Fibroblast of mammary gland (primary cell): ENCODE data around the gene DGKQ.
"Not testable (repeated sequence)": the region's sequence is repeated elsewhere in the genome, so short reads cannot be mapped to it uniquely, and the experiment has no call there.

Source experiments
- DNase-seq: peaks from one replicate; pipeline ENCODE4 v3.0.0-alpha.2; 2010; ENCODE audit warnings: low read depth
- H3K4me3 ChIP-seq: 2 replicates; pipeline ENCODE4 v1.5.1; 2011; ENCODE audit warnings: low read depth, mild to moderate bottlenecking, low read length, moderate library complexity; ENCODE audit not compliant: control insufficient read depth
- CTCF ChIP-seq: conservative IDR thresholded peaks from 2 replicates; pipeline ENCODE4 v1.5.1; 2011; ENCODE audit warnings: low read depth, low read length, inconsistent platforms; ENCODE audit not compliant: control insufficient read depth, insufficient read depth

The DGKQ gene

GRCh38 chr4:930028-930551 is 43.3 kb downstream of the DGKQ start:
- peak; percentile 11 for DNase-seq
- TF ChIP-seq CTCF: no peak
- H3K4me3 ChIP-seq: no peak overlapping the region

GRCh38 chr4:929096-929765 is 44.1 kb downstream of the DGKQ start:
- no peak overlapping the region for H3K4me3 ChIP-seq
- no peak for DNase-seq
- no peak for TF ChIP-seq CTCF

- not testable (repeated sequence) for DNase-seq
Measured at GRCh38 chr4:927566-927965, 45.8 kb downstream of the DGKQ start.

GRCh38 chr4:926538-926937 is 46.8 kb downstream of the DGKQ start:
- DNase-seq: peak; percentile 24
- TF ChIP-seq CTCF: peak; percentile 43

More at GRCh38 chr4:927566-927965, 45.8 kb downstream of the DGKQ start:
- not testable (repeated sequence) for H3K4me3 ChIP-seq

GRCh38 chr4:925771-926500 is 47.4 kb downstream of the DGKQ start:
- peak; percentile 7 for DNase-seq
- H3K4me3 ChIP-seq: no peak overlapping the region
- TF ChIP-seq CTCF: no peak

More at GRCh38 chr4:926538-926937, 46.8 kb downstream of the DGKQ start:
- H3K4me3 ChIP-seq: no peak overlapping the region

- no peak overlapping the region for H3K4me3 ChIP-seq
- no peak for DNase-seq
- TF ChIP-seq CTCF: no peak
Measured at GRCh38 chr4:925171-925570, 48.2 kb downstream of the DGKQ start.
